ENCODE results near the gene ZFP36L2.

Gene ZFP36L2

GRCh38 chr2:43241558-43241957 is 15.2 kb upstream of the ZFP36L2 start:
- DNase-seq, result no peak

DNA sequence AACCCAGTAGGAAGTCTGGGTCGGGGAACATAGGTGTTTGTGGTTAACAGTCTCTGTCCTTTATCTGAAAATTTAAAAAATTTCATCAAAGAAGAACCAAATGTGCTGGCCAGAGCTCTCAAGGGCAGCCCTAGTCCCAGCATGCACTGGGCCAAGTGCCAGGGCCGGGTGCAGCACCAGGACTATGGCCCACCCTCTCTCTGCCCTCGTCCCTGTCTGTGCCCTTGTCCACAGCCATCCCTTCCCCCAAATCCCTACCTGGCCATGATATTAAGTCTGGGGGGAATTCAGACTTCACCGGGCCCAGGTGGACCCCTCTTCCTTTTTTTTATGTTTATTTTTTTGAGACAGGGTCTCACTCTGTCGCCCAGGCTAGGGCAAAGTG is 14.4 kb upstream of the ZFP36L2 start:
- DNase-seq, result no peak

GRCh38 chr2:43239981-43240765 is 13.8 kb upstream of the ZFP36L2 start:
- no peak for DNase-seq

GRCh38 chr2:43238813-43239212 is 12.4 kb upstream of the ZFP36L2 start:
- DNase-seq, result no peak

- no peak for DNase-seq
Observed at GRCh38 chr2:43238176-43238575, 11.8 kb upstream of the ZFP36L2 start.

DNA sequence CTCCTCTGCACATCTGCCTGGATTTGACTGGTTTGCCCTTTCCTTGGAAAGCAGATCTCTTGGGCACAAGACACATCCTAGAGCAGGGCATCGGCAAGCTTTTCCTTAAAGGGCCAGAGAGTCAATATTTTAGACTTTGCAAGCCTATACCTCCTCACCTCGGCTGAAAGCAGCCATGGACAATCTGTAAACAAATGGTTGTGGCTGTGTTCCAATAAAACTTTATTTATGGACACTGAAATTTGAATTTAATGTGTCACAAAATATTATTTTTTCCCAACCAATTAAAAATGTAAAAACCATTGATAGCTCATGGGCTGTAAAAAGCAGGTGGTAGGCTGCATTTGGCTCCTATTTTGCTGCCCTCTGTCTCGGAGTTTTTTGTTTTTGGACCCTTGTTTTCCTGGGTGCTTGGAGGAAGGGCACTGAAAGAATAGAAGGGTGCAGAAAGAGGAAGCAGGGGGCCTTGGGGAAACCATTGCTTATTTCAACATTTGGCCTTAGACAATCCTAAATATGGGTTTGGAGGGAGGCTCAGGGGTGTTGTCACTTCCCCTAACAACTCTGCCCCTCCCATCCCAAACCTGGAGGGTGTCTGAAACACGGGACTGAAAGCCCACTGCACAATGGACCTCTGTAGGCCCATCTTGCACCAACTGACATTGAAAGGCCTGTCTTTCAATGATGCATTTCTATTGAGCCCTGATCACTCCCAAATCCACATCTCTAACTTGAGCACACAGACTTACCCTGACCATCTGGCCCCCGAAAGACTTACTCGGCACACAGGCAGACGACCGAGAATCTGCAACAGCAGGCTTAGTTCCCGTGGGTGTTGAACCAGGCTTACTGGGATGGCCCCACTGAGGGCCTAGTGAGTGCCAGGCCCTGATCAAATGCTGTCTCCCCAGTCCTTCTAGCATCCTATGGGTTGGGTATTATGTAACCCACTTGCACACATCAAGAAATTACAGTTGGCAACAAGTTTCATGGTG is 7.1 kb upstream of the ZFP36L2 start:
- DNase-seq, result no peak

- DNase-seq, result no peak
Observed at GRCh38 chr2:43230951-43231827, 4.8 kb upstream of the ZFP36L2 start.

- DNase-seq, result no peak
Observed at GRCh38 chr2:43230351-43230885, 4.0 kb upstream of the ZFP36L2 start.

DNA sequence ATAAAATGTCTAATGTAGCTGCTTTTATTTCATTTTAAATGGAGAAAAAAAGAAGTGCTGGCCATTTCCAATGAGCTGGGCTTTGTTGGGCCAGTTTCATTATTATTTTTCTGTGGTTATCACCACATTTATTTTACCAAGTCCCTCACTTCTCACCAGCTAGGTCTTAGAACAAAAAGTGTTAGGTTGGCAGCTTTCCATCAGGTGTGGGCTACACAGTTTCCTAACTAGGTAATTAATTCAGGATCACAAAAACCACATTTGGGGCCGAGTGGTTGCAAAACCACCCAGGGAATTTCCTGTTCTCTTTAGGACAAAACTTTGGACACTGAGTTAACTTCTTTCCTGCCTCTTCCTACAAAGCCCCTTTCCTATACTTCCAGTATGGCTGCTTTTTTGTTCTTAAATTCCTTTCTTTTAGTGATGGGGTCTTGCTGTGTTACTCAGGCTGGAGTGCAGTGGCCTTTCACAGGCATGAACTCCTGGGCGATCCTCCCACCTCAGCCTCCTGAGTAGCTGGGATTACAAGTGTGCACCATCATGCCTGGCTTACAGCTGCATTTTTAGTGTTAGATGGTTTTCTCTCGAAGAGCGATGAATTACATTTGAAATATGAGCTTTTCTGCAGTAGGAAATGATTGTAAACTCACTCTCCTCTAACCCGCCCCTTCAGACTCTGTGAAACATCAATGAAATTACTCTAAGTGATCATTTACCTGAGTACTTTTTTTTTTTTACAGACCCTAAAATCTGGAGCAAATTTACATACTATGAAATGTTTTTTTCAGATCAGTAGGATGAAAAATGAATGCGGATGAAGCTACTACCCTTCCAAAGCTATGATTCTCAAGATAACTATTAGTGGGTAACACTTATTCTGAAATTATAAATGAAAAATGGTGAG is 2.6 kb upstream of the ZFP36L2 start:
- DNase-seq, result no peak

DNA sequence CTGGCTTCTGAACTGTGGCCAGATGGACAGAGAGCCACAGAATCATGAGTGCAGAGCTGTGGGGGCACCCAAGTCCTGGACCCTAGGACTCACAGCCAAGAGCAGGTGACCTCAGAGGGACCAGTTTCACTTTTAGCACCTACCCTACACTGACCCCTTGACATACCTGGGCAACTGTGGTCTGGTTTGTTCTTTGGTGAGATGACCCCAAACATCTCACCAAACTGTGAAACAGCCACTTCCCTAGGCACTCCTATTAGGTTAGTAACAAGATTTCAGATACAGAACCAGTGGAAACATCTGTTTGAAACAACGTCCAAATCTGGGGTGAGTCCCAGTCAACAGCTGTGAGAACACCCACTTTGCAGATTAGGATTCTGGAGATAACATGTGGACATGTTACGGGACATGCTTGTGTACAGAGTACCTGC is 1.9 kb upstream of the ZFP36L2 start:
- no peak for DNase-seq

- no peak for DNase-seq
Observed at GRCh38 chr2:43227830-43228281, 1.4 kb upstream of the ZFP36L2 start.

DNA sequence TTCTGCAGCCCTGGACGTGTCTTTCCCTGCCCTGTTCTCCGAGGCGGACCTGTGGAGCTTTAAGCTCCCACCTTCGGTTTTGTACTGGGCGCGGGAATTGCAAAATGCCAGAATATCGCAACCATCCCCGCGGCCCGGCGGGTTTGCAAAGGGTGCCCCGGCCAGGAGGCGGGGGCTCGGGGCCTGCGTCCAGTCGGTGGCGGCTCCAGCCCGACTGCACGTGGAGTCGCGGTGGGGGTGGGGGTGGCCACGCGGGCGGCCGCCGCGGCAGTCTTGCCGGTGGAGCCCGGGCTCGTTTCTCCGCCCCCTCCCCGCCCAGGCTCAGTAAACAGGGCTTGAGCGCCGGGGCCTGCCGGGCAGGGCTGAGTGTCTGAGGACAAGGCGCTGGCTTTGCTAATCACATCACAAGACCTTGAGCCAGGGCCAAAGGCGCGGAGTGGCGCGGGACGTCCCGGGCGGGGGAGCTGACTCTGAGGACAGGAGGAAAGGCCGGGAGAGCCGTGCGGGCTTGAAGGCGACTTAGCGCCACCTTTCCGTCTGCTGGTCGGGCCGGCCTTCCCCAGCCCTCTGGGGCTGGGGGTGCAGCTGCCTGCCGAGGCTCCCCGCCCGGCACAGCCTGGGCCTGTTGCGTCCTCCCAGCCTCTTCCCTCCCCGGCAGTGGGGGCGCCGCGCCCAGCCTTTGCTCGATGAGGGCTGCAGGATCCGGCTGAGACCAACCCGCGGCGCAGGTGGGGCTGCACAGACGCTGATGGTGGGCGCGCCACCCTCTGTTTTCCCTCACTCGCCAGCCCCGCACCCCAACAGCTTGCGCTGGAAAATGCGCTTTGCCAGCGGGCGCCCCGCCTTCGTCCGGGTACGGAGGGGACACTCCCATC is 786 bp upstream of the ZFP36L2 start:
- DNase-seq, result peak; percentile 37 to 61 (median 46)

DNA sequence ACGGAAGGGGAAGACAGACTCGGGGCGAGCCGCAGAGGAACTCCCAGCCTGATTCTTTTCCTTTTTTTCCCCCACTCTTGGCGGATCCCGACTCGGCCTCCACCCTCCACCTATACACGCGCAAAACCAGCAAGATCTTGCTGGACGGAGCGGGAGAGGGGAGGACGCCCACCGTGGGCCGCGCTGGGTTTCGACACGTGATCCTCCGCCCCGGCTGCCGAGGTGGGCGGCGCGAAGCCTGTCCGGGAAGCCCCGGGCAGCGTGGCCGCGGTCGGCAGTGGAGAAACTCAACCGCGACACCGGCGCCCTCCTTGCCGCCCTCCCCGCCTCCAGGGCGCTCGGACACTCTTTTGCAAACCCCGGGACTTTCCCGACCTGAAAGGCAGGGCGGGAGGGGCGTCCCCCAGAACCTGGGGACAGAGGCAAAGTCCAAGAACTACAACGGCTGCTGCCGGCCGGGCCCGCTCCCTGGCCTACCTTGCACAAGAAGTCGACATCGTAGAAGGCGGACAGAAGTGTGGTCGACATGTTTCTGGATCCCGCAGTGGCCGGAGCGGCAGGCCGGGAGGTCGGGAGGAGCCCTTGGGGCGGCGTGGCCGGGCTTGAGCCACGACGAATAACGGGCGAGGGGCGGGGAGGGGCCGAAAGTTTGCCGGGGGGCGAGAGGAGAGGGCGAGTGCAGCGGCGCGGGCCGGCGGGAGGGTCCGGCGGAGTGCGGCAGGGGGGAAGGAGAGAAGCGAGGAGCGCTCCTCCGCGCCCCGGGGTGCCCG is 433 bp downstream of the ZFP36L2 start:
- DNase-seq, result peak; percentile 57 to 67 (median 61)

DNA sequence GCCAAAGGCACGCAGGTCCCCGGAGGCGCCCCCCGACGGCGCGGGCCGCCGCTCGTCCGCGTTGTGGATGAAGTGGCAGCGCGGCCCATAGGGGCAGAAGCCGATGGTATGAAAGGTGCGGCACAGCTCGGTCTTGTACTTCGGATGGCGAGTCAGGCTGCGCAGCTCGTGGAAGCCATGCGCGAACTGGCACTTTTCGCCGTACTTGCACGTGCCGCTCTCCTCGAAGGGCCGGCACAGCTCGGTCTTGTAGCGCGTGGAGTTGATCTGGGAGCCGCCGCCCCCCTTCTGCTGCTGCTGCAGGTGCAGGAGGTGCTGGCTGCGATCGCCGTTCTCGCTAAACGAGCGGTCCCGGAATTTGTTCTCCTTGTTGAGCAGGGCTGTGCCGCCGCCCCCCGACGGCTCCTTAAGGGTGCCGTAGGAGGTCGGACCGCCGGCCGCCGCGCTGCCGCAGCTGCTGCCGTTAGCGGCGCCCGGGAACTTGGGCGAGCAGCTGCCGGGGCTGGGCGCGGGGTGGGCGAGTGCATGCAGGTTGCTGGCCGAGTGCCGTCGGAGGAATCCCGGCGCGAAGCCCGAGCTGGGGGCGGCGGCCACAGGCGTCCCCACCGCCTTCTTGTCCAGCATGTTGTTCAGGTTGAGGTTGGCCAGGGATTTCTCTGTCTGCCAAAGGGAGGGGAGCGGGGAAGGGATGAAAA is 1.2 kb downstream of the ZFP36L2 start:
- DNase-seq, result peak; percentile 31 to 70 (median 55)

DNA sequence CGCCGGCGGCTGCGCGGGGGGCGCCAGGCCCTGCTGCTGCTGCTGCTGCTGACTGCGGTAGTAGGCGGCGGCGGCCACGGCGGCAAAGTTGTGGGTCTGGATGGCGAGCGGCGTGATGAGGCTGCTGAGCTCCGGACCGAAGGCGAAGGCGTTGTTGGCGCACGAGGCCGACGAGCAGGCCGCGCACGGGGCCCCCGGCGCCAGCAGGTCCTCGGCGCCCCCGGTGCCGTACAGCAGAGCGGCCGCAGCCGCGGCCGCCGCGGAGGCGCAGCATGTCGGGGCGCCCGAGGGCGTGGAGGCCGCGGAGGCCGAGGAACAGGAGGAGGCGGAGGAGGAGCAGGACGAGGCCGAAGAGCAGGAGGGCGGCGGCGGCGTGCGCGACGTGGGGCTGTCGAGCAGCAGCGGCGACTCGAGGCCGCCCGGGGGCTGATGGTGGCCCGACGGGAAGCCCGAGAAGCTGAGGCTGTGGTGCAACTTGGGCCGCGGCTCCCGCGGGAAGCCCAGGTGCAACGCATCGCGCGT is 1.8 kb downstream of the ZFP36L2 start:
- DNase-seq, result peak in 2 of 4 experiments; percentile 48 to 67

- DNase-seq, result peak; percentile 38 to 72 (median 50)
Observed at GRCh38 chr2:43224131-43224570, 2.3 kb downstream of the ZFP36L2 start.

DNA sequence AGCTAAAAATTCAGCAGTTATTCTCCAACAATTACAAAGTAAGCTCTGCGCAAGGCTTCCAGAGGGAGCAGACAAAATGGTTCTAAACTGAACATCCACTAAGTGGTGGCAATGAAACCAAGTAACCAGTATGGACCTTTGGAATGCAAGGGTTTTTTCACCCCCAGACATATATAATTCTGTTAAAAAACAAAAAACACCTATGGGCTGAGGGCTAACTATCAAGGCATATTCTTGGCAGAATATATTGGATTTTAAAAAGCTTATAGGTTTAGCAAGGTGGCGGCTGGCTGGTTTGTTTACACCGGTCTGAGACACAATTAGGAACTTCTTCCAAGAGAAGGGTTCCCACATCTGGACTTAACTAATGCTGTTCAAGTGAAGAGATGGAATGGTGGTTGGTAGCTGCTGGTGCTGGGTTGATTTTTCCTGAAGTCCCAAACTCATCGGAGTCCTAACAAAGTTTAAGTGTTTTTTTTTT is 2.8 kb downstream of the ZFP36L2 start:
- no peak for DNase-seq

Measured in activated naive CD4-positive, alpha-beta T cell (primary cell).